ENCODE data around the gene RANBP1. TPM values are rescaled to one million over a fixed set of nuclear protein-coding genes. Genes with fewer than 3 reads are reported as not detected.

RANBP1 gene
- total and polyA plus RNA-seq, 2 of the 13 experiments (the other 11 are each of a cell fraction or from before 2014, with no cell fraction given), result 181 to 492 TPM

- FAIRE-seq (no peak), DNase-seq (ENCODE audit: low spot score) (no peak), ATAC-seq (no peak)
- intact Hi-C loops (cut with micrococcal nuclease; ENCODE audit: unreplicated experiment) (no loop called here), in situ Hi-C loops (cut with HindIII; ENCODE audit: extremely low pct_ligation_motif_present, low pct_unique_long_range_greater_than_20kb) (no loop called here)
- ChIA-PET POLR2A (no interaction called here), CTCF (ENCODE audit: low intra/inter-chr PET ratio, low total read pairs) (no interaction called here)
- Histone ChIP-seq H2AFZ (ENCODE audit: low read length) (no peak overlapping the region), H3K9me3 (ENCODE audit: low read length) (no peaks in the 10 kb centered on the region), H3K4me2 (ENCODE audit: low read depth, low read length) (no peak overlapping the region), H3K27me3 (ENCODE audit: control insufficient read depth in 1 of 2, insufficient read depth in 2 of 2, low read length in 2 of 2) (no peaks in the 10 kb centered on the region), H3K27ac (ENCODE audit: extremely low read length, insufficient read depth, low read length) (no peak overlapping the region), H3K9ac (ENCODE audit: insufficient read depth, low read depth, low read length) (no peak overlapping the region), H4K20me1 (ENCODE audit: insufficient read depth, low read length) (0 out of 2 replicates have a peak, but pooled peaks cover 6% of the 10 kb centered on the region), H3K4me1 (ENCODE audit: insufficient read depth, low read length) (no peaks in the 10 kb centered on the region), H3K4me3 (replicated peaks in 1 of 3; ENCODE audit: insufficient read depth in 1 of 3, low read depth in 2 of 3, low read length in 3 of 3) (no peak overlapping the region), H3K79me2 (ENCODE audit: insufficient read depth, low read length) (peaks cover 10% of the 10 kb centered on the region), H3K36me3 (replicated peaks in 1 of 2; ENCODE audit: control insufficient read depth in 1 of 2, insufficient read depth in 2 of 2, low read length in 2 of 2) (peaks cover 1 to 5% of the 10 kb centered on the region in 2 experiments; a peak in 2 of 5 replicates)
- no peak for TF ChIP-seq ZNF816 (CRISPR knock-in tag; IDR thresholded peaks at IDR 0.05; ENCODE audit: borderline replicate concordance)
- no peak for TF ChIP-seq ZNF652 (CRISPR knock-in tag; IDR thresholded peaks at IDR 0.05; ENCODE audit: borderline replicate concordance, low read depth)
- TF ChIP-seq RBM22 (optimal IDR thresholded peaks at IDR 0.05; ENCODE audit: low read length), result no peak
- TF ChIP-seq ZNF773 (CRISPR knock-in tag; IDR thresholded peaks at IDR 0.05; ENCODE audit: borderline replicate concordance), result no peak
- TF ChIP-seq ZNF615 (CRISPR knock-in tag; IDR thresholded peaks at IDR 0.05; ENCODE audit: borderline replicate concordance), result no peak
- no peak for TF ChIP-seq ZNF296 (CRISPR knock-in tag; conservative IDR thresholded peaks at IDR 0.05)
- no peak for TF ChIP-seq ZKSCAN8 (CRISPR knock-in tag; IDR thresholded peaks at IDR 0.05; ENCODE audit: borderline replicate concordance)
- no peak for TF ChIP-seq NR2F1 (CRISPR knock-in tag; IDR thresholded peaks at IDR 0.05)
- no peak for TF ChIP-seq TRIM22 (IDR thresholded peaks at IDR 0.05)
- TF ChIP-seq ZBTB37 (CRISPR knock-in tag; IDR thresholded peaks at IDR 0.05), result no peak
- TF ChIP-seq, protein P1, sequence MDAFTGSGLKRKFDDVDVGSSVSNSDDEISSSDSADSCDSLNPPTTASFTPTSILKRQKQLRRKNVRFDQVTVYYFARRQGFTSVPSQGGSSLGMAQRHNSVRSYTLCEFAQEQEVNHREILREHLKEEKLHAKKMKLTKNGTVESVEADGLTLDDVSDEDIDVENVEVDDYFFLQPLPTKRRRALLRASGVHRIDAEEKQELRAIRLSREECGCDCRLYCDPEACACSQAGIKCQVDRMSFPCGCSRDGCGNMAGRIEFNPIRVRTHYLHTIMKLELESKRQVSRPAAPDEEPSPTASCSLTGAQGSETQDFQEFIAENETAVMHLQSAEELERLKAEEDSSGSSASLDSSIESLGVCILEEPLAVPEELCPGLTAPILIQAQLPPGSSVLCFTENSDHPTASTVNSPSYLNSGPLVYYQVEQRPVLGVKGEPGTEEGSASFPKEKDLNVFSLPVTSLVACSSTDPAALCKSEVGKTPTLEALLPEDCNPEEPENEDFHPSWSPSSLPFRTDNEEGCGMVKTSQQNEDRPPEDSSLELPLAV (CRISPR knock-in tag; conservative IDR thresholded peaks at IDR 0.05; ENCODE audit: low read depth), result no peak
- TF ChIP-seq SYNCRIP (IDR thresholded peaks at IDR 0.05; ENCODE audit: insufficient read depth, low read depth, low read length), result no peak
- TF ChIP-seq ZKSCAN5 (CRISPR knock-in tag; IDR thresholded peaks at IDR 0.05), result no peak
- no peak for TF ChIP-seq ZNF230 (CRISPR knock-in tag; IDR thresholded peaks at IDR 0.05)
- TF ChIP-seq JDP2 (CRISPR knock-in tag; IDR thresholded peaks at IDR 0.05; ENCODE audit: borderline replicate concordance), result no peak
- no peak for TF ChIP-seq ZNF644 (CRISPR knock-in tag; IDR thresholded peaks at IDR 0.05; ENCODE audit: low read depth)
- 95% methylated on average over 5 of the region's 16 CpGs for WGBS (ENCODE audit: low lambda C conversion rate)
- no TSS peak for BruUV-seq (replicated peaks)
Measured at GRCh38 chr22:20138868-20139267, 23.0 kb downstream of the RANBP1 start.
